ENCODE measurements around the gene MLLT3. TPM values are rescaled to one million over a fixed set of nuclear protein-coding genes. Genes with fewer than 3 reads are reported as not detected.
A peak's percentile ranks its signal among the peaks of the same experiment; 100 is the strongest.

MLLT3 gene
- total RNA-seq, 2 experiments from 2014 or later: 55.9 to 56.4 TPM

- ATAC-seq: peak; percentile 32
- Mint-ChIP-seq H3K4me1 (peaks cover 46% of the 10 kb centered on the region), H3K27ac (no peak overlapping the region), H3K36me3 (peaks cover 61% of the 10 kb centered on the region), H3K27me3 (no peaks in the 10 kb centered on the region), H3K9me3 (ENCODE audit: low read depth) (peaks cover 10% of the 10 kb centered on the region), H3K4me3 (no peak overlapping the region)
- CTCF ChIA-PET: interaction anchor here (0.7 to 1.0 kb wide), 2 partner anchors 17 to 21 kb away, joined by 3 read pairs; no protein-coding TSS in a partner anchor
- DNase-seq: no peak
Observed at GRCh38 chr9:20579524-20580314, 42.6 kb downstream of the MLLT3 start.

- Mint-ChIP-seq H3K4me3 (no peak overlapping the region), H3K9me3 (ENCODE audit: low read depth) (peaks cover 2% of the 10 kb centered on the region), H3K4me1 (peaks cover 46% of the 10 kb centered on the region), H3K27ac (no peak overlapping the region), H3K36me3 (peaks cover 35% of the 10 kb centered on the region), H3K27me3 (no peaks in the 10 kb centered on the region)
- no peak for ATAC-seq
- no peak for DNase-seq
- CTCF ChIA-PET: interaction anchor here (1.0 kb wide), 1 partner anchor 49 kb away, joined by 3 read pairs; the partner anchor contains the start of gene MLLT3
Observed at GRCh38 chr9:20573023-20573422, 49.3 kb downstream of the MLLT3 start.

- Mint-ChIP-seq H3K36me3 (peaks cover 18% of the 10 kb centered on the region), H3K9me3 (ENCODE audit: low read depth) (peaks cover 2% of the 10 kb centered on the region), H3K4me3 (no peak overlapping the region), H3K27me3 (no peaks in the 10 kb centered on the region), H3K27ac (no peak overlapping the region), H3K4me1 (peaks cover 48% of the 10 kb centered on the region)
- DNase-seq: no peak
- ATAC-seq: peak; percentile 71
- CTCF ChIA-PET: no interaction called here
Observed at GRCh38 chr9:20570756-20571155, 51.5 kb downstream of the MLLT3 start.

GRCh38 chr9:20570087-20570486 lies 52.2 kb downstream of the MLLT3 start:
- Mint-ChIP-seq H3K36me3 (peaks cover 15% of the 10 kb centered on the region), H3K4me3 (no peak overlapping the region), H3K27ac (no peak overlapping the region), H3K9me3 (ENCODE audit: low read depth) (peaks cover 1% of the 10 kb centered on the region), H3K4me1 (peaks cover 48% of the 10 kb centered on the region), H3K27me3 (no peaks in the 10 kb centered on the region)
- DNase-seq: no peak
- no peak for ATAC-seq
- CTCF ChIA-PET: no interaction called here

GRCh38 chr9:20569525-20569924 lies 52.8 kb downstream of the MLLT3 start:
- Mint-ChIP-seq H3K27me3 (no peaks in the 10 kb centered on the region), H3K36me3 (peaks cover 11% of the 10 kb centered on the region), H3K4me3 (no peak overlapping the region), H3K9me3 (ENCODE audit: low read depth) (no peaks in the 10 kb centered on the region), H3K4me1 (peaks cover 48% of the 10 kb centered on the region), H3K27ac (no peak overlapping the region)
- no peak for ATAC-seq
- no peak for DNase-seq
- CTCF ChIA-PET: no interaction called here

- Mint-ChIP-seq H3K4me3 (no peak overlapping the region), H3K9me3 (ENCODE audit: low read depth) (no peaks in the 10 kb centered on the region), H3K36me3 (peaks cover 11% of the 10 kb centered on the region), H3K27ac (no peak overlapping the region), H3K4me1 (peaks cover 46% of the 10 kb centered on the region), H3K27me3 (no peaks in the 10 kb centered on the region)
- CTCF ChIA-PET: no interaction called here
- no peak for ATAC-seq
- no peak for DNase-seq
Observed at GRCh38 chr9:20568400-20568799, 53.9 kb downstream of the MLLT3 start.

GRCh38 chr9:20566401-20566800 lies 55.9 kb downstream of the MLLT3 start:
- ATAC-seq (no peak), DNase-seq (no peak)
- Mint-ChIP-seq H3K9me3 (ENCODE audit: low read depth) (no peaks in the 10 kb centered on the region), H3K36me3 (peaks cover 10% of the 10 kb centered on the region), H3K4me3 (no peak overlapping the region), H3K4me1 (peaks cover 52% of the 10 kb centered on the region), H3K27ac (no peak overlapping the region), H3K27me3 (no peaks in the 10 kb centered on the region)
- CTCF ChIA-PET: no interaction called here

- CTCF ChIA-PET: no interaction called here
- Mint-ChIP-seq H3K36me3 (peaks cover 12% of the 10 kb centered on the region), H3K4me3 (no peak overlapping the region), H3K27me3 (no peaks in the 10 kb centered on the region), H3K9me3 (ENCODE audit: low read depth) (no peaks in the 10 kb centered on the region), H3K27ac (no peak overlapping the region), H3K4me1 (peaks cover 52% of the 10 kb centered on the region)
- ATAC-seq (no peak), DNase-seq (no peak)
Observed at GRCh38 chr9:20564650-20565049, 57.6 kb downstream of the MLLT3 start.

GRCh38 chr9:20563917-20564316 lies 58.4 kb downstream of the MLLT3 start:
- DNase-seq: no peak
- Mint-ChIP-seq H3K9me3 (ENCODE audit: low read depth) (no peaks in the 10 kb centered on the region), H3K36me3 (peaks cover 11% of the 10 kb centered on the region), H3K27ac (no peak overlapping the region), H3K4me3 (no peak overlapping the region), H3K4me1 (peaks cover 52% of the 10 kb centered on the region), H3K27me3 (no peaks in the 10 kb centered on the region)
- ATAC-seq: no peak
- CTCF ChIA-PET: interaction anchor here (1.0 kb wide), 1 partner anchor 10 kb away, joined by 4 read pairs; no protein-coding TSS in a partner anchor

GRCh38 chr9:20562051-20562450 lies 60.2 kb downstream of the MLLT3 start:
- DNase-seq: no peak
- ATAC-seq: peak; percentile 84
- peak overlapping the region; percentile 56 for H3K27ac Mint-ChIP-seq
- H3K36me3 Mint-ChIP-seq: peaks cover 11% of the 10 kb centered on the region
- no peaks in the 10 kb centered on the region for H3K9me3 Mint-ChIP-seq (ENCODE audit: low read depth)
- H3K4me3 Mint-ChIP-seq: peak overlapping the region; percentile 27
- CTCF ChIA-PET: interaction anchor here (0.9 kb wide), 1 partner anchor 60 kb away, joined by 3 read pairs; no protein-coding TSS in a partner anchor
- no peaks in the 10 kb centered on the region for H3K27me3 Mint-ChIP-seq
- peaks cover 64% of the 10 kb centered on the region for H3K4me1 Mint-ChIP-seq

- no peak for DNase-seq
- Mint-ChIP-seq H3K4me3 (no peak overlapping the region), H3K4me1 (peaks cover 69% of the 10 kb centered on the region), H3K27ac (peak overlapping the region; percentile 51), H3K27me3 (no peaks in the 10 kb centered on the region), H3K36me3 (peaks cover 11% of the 10 kb centered on the region), H3K9me3 (ENCODE audit: low read depth) (no peaks in the 10 kb centered on the region)
- CTCF ChIA-PET: no interaction called here
- no peak for ATAC-seq
Observed at GRCh38 chr9:20561531-20561930, 60.8 kb downstream of the MLLT3 start.

GRCh38 chr9:20559231-20559890 lies 62.9 kb downstream of the MLLT3 start:
- no peaks in the 10 kb centered on the region for H3K9me3 Mint-ChIP-seq (ENCODE audit: low read depth)
- H3K4me1 Mint-ChIP-seq: peaks cover 78% of the 10 kb centered on the region
- no peak overlapping the region for H3K4me3 Mint-ChIP-seq
- no peak overlapping the region for H3K27ac Mint-ChIP-seq
- DNase-seq (no peak), ATAC-seq (no peak)
- peaks cover 5% of the 10 kb centered on the region for H3K36me3 Mint-ChIP-seq
- no peaks in the 10 kb centered on the region for H3K27me3 Mint-ChIP-seq
- CTCF ChIA-PET: interaction anchor here (0.7 to 2.6 kb wide), 4 partner anchors 20 to 66 kb away, joined by 3 to 7 read pairs (median 4); partner anchors contain the start of gene MLLT3

GRCh38 chr9:20558566-20559016 lies 63.7 kb downstream of the MLLT3 start:
- Mint-ChIP-seq H3K4me3 (no peak overlapping the region), H3K27me3 (no peaks in the 10 kb centered on the region), H3K27ac (peak overlapping the region; percentile 77), H3K4me1 (peaks cover 81% of the 10 kb centered on the region), H3K9me3 (ENCODE audit: low read depth) (no peaks in the 10 kb centered on the region), H3K36me3 (peaks cover 5% of the 10 kb centered on the region)
- ATAC-seq (peak; percentile 71), DNase-seq (peak; percentile 47)
- CTCF ChIA-PET: interaction anchor here (0.7 to 2.6 kb wide), 4 partner anchors 21 to 66 kb away, joined by 3 to 7 read pairs (median 4); partner anchors contain the start of gene MLLT3

Measured in activated CD8-positive, alpha-beta memory T cell treated with anti-CD3 and anti-CD28 coated beads, Interleukin-2, amount 10 ng/mL, durations not matched to agents 7 days and 5 days (primary cell).